H9 (cell line): ENCODE measurements around the gene GNB1L. TPM values are rescaled to one million over a fixed set of nuclear protein-coding genes. Genes with fewer than 3 reads are reported as not detected.

ENCODE experiments used
- DNase-seq: peaks from one replicate; pipeline ENCODE4 v3.0.0-alpha.2; 2017
- H2AFZ ChIP-seq: one replicate; pipeline ENCODE4 v1.6.1; 2013; ENCODE audit warnings: mild to moderate bottlenecking, low read length, control low read depth, moderate library complexity
- H2AK5ac ChIP-seq: 2 replicates; pipeline ENCODE4 v1.6.1; 2013; ENCODE audit warnings: low read length, control low read depth, mixed read lengths; ENCODE audit not compliant: insufficient read length
- H2BK120ac ChIP-seq: one replicate; pipeline ENCODE4 v1.6.1; 2013; ENCODE audit warnings: low read depth, mild to moderate bottlenecking, low read length, control low read depth, inconsistent platforms; ENCODE audit not compliant: poor library complexity, severe bottlenecking
- H2BK12ac ChIP-seq: 2 replicates; pipeline ENCODE4 v1.6.1; 2013; ENCODE audit warnings: low read length, control low read depth, mixed read lengths, low read depth; ENCODE audit not compliant: insufficient read length
- H2BK15ac ChIP-seq: 2 replicates; pipeline ENCODE4 v1.6.1; 2013; ENCODE audit warnings: low read depth, low read length, control low read depth
- H2BK20ac ChIP-seq: one replicate; pipeline ENCODE4 v1.6.1; 2013; ENCODE audit warnings: low read depth, mild to moderate bottlenecking, low read length, control low read depth, inconsistent platforms; ENCODE audit not compliant: poor library complexity, severe bottlenecking
- H2BK5ac ChIP-seq: 2 replicates; pipeline ENCODE4 v1.6.1; 2013; ENCODE audit warnings: low read length, control low read depth, mixed read lengths; ENCODE audit not compliant: insufficient read length
- H3K14ac ChIP-seq: 2 replicates; pipeline ENCODE4 v1.6.1; 2013; ENCODE audit warnings: low read length, control low read depth; ENCODE audit not compliant: insufficient read depth
- H3K18ac ChIP-seq: 2 replicates; pipeline ENCODE4 v1.6.1; 2013; ENCODE audit warnings: low read depth, mild to moderate bottlenecking, mixed read lengths, low read length, control low read depth; ENCODE audit not compliant: insufficient read length
- H3K23ac ChIP-seq: 2 replicates; pipeline ENCODE4 v1.6.1; 2013; ENCODE audit warnings: low read length, control low read depth, mixed read lengths, low read depth; ENCODE audit not compliant: insufficient read length
- H3K23me2 ChIP-seq: 2 replicates; pipeline ENCODE4 v1.6.1; 2013; ENCODE audit warnings: low read depth, mild to moderate bottlenecking, mixed read lengths, low read length, control low read depth; ENCODE audit not compliant: insufficient read length, poor library complexity, severe bottlenecking
- H3K27ac ChIP-seq: 2 replicates; pipeline ENCODE4 v1.5.1; 2013; ENCODE audit warnings: low read length, control low read depth, mixed read lengths, low read depth; ENCODE audit not compliant: insufficient read length
- H3K27me3 ChIP-seq: 2 replicates; pipeline ENCODE4 v1.6.1; 2013; ENCODE audit warnings: low read length, control low read depth, inconsistent platforms; ENCODE audit not compliant: insufficient read depth
- H3K4ac ChIP-seq: 2 replicates; pipeline ENCODE4 v1.6.1; 2013; ENCODE audit warnings: low read depth, mild to moderate bottlenecking, control low read depth, inconsistent platforms, low read length, moderate library complexity
- H3K4me1 ChIP-seq: 2 replicates; pipeline ENCODE4 v1.6.1; 2013; ENCODE audit warnings: low read length, control low read depth, inconsistent platforms; ENCODE audit not compliant: insufficient read depth
- H3K4me2 ChIP-seq: 2 replicates; pipeline ENCODE4 v1.6.1; 2013; ENCODE audit warnings: low read length, control low read depth, mixed read lengths; ENCODE audit not compliant: insufficient read length, insufficient read depth
- H3K56ac ChIP-seq: 2 replicates; pipeline ENCODE4 v1.6.1; 2013; ENCODE audit warnings: low read depth, mild to moderate bottlenecking, mixed read lengths, low read length, control low read depth; ENCODE audit not compliant: insufficient read length
- H3K79me1 ChIP-seq: 2 replicates; pipeline ENCODE4 v1.6.1; 2013; ENCODE audit warnings: low read depth, mild to moderate bottlenecking, moderate library complexity, low read length, control low read depth, inconsistent platforms; ENCODE audit not compliant: insufficient read depth, poor library complexity, severe bottlenecking
- H3K79me2 ChIP-seq: 2 replicates; pipeline ENCODE4 v1.6.1; 2013; ENCODE audit warnings: low read length, control low read depth, inconsistent platforms; ENCODE audit not compliant: insufficient read depth
- H3K9ac ChIP-seq: 2 replicates; pipeline ENCODE4 v1.6.1; 2013; ENCODE audit warnings: low read length, control low read depth, mixed read lengths; ENCODE audit not compliant: insufficient read length; ENCODE audit errors: extremely low read depth
- H3K9me3 ChIP-seq: one replicate; pipeline ENCODE4 v1.6.1; 2013; ENCODE audit warnings: low read depth, low read length, inconsistent platforms; ENCODE audit not compliant: control insufficient read depth
- H3T11ph ChIP-seq: one replicate; pipeline ENCODE4 v1.6.1; 2013; ENCODE audit warnings: mild to moderate bottlenecking, low read length, control low read depth, inconsistent platforms
- H4K20me1 ChIP-seq: one replicate; pipeline ENCODE4 v1.6.1; 2013; ENCODE audit not compliant: control insufficient read depth, insufficient read length, insufficient read depth
- H4K5ac ChIP-seq: 2 replicates; pipeline ENCODE4 v1.6.1; 2013; ENCODE audit warnings: low read depth, mild to moderate bottlenecking, mixed read lengths, low read length, control low read depth; ENCODE audit not compliant: insufficient read length
- H4K8ac ChIP-seq: replicated peaks from 2 replicates; pipeline ENCODE4 v1.6.1; 2013; ENCODE audit warnings: low read length, control low read depth, mixed read lengths, low read depth; ENCODE audit not compliant: insufficient read length
- H4K91ac ChIP-seq: 2 replicates; pipeline ENCODE4 v1.6.1; 2013; ENCODE audit warnings: low read depth, mild to moderate bottlenecking, moderate library complexity, mixed read lengths, low read length, control low read depth; ENCODE audit not compliant: insufficient read length
- H3K27ac Mint-ChIP-seq, 3 experiments: 2 replicates in 2 of 3; 3 replicates in 1 of 3; pipeline ENCODE4 v1.8.0; 2020 to 2021; ENCODE audit warnings: mixed read lengths in 3 of 3, mild to moderate bottlenecking in 1 of 3, moderate library complexity in 1 of 3
- H3K27me3 Mint-ChIP-seq: 2 replicates; pipeline ENCODE4 v1.8.0; 2021; ENCODE audit warnings: low read depth, mild to moderate bottlenecking, moderate library complexity, mixed read lengths
- H3K36me3 Mint-ChIP-seq, 3 experiments: 2 replicates in 2 of 3; 3 replicates in 1 of 3; pipeline ENCODE4 v1.8.0; 2020 to 2021; ENCODE audit warnings: low read depth in 3 of 3, mixed read lengths in 3 of 3; ENCODE audit not compliant: insufficient read depth in 1 of 3
- H3K4me1 Mint-ChIP-seq, 2 experiments: 2 replicates each; pipeline ENCODE4 v1.8.0; 2020; ENCODE audit warnings: mixed read lengths in 2 of 2
- H3K4me3 Mint-ChIP-seq, 2 experiments: 2 replicates in 1 of 2; 3 replicates in 1 of 2; pipeline ENCODE4 v1.8.0; 2020 to 2021; ENCODE audit warnings: mild to moderate bottlenecking in 2 of 2, mixed read lengths in 2 of 2, moderate library complexity in 1 of 2
- H3K9me3 Mint-ChIP-seq, 2 experiments: 2 replicates in 1 of 2; 3 replicates in 1 of 2; pipeline ENCODE4 v1.8.0; 2020; ENCODE audit warnings: mild to moderate bottlenecking in 2 of 2, mixed read lengths in 2 of 2, moderate library complexity in 1 of 2
- CTCF ChIP-seq: fragments of 200-600 bp; sonication (generic); conservative IDR thresholded peaks from 3 replicates; pipeline ENCODE4 v1.8.0; 2021; ENCODE audit warnings: antibody characterized with exemption, mild to moderate bottlenecking
- WGBS: extraction: QIAGEN DNeasy Blood & Tissue Kit; methylation state at CpG from one replicate; pipeline ENCODE4 v1.1.7; 2013; ENCODE audit warnings: missing lambda C conversion rate, low lambda C conversion rate, mixed read lengths; ENCODE audit not compliant: insufficient read length; ENCODE audit errors: extremely low coverage; 5-methylcytosine and 5-hydroxymethylcytosine counted together
- total RNA-seq: library from RNA; stranded (reverse); gene quantifications from 2 replicates; pipeline ENCODE4 v1.2.1, GENCODE V29; 2021

The GNB1L gene
- total RNA-seq, 1 experiment from 2014 or later: 22.4 TPM

DNA sequence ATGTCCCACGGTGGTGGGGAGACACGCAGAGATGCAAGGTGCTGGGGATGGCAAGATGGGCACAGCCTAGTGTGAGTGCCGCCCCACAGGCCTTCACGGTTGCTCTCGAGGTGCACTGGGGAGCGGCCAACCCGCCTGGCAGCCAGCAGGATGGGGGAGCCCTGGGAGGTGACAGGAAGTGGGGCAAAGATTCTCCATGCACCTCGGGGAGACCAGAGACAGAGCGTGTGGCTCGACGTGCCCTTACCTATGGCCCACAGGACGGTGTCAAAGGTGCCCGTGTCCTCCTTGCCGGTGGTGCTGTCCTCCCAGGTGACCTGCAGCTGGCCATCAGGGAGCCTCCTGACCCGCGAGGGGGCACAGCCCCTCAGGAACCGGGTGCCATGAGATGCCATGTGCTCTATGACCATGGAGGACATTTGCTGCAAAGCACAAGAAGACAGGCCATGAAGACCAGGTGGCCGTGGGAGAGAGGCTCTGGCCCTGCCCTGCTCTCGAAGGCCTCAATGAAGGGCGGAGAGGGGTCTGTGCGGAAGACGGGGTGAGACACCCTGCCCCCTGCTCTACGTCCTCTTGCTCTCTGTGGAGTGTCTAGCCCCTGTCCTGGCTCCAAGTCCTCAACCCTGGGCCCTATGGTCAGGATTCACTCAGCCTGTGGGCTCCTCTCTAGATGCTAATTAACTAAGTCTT, 40.6 kb upstream of the GNB1L start:
- Histone ChIP-seq H3K79me2 (no peaks in the 10 kb centered on the region), H3K14ac (no peak overlapping the region; the same call in 1 of the 2 replicates), H4K5ac (no peak overlapping the region), H3T11ph (no peak overlapping the region), H3K4me2 (no peak overlapping the region), H3K79me1 (no peaks in the 10 kb centered on the region), H2BK120ac (no peak overlapping the region), H4K20me1 (no peaks in the 10 kb centered on the region), H2AK5ac (no peak overlapping the region), H2BK20ac (no peak overlapping the region), H2BK12ac (no peak overlapping the region), H2AFZ (no peak overlapping the region), H3K23me2 (no peaks in the 10 kb centered on the region), H3K4ac (no peak overlapping the region), H3K27me3 (no peaks in the 10 kb centered on the region; the same call in 1 of the 2 replicates), H3K9ac (no peak overlapping the region), H3K9me3 (no peaks in the 10 kb centered on the region), H2BK15ac (no peak overlapping the region), H4K91ac (no peak overlapping the region), H3K56ac (no peak overlapping the region), H4K8ac (no peak overlapping the region), H3K27ac (no peak overlapping the region), H3K4me1 (peaks cover 5% of the 10 kb centered on the region; the same call in 1 of the 2 replicates), H2BK5ac (no peak overlapping the region), H3K23ac (no peak overlapping the region), H3K18ac (no peak overlapping the region)
- Mint-ChIP-seq H3K36me3 (peaks cover 2 to 7% (median 6%) of the 10 kb centered on the region in 3 experiments; a peak in 2 of 7 replicates), H3K27me3 (no peaks in the 10 kb centered on the region), H3K9me3 (no peaks in the 10 kb centered on the region), H3K27ac (peak overlapping the region in 1 of 3 experiments; percentile 53; a peak in 2 of 7 replicates), H3K4me1 (peaks cover 25% of the 10 kb centered on the region in 2 experiments), H3K4me3 (no peak overlapping the region)
- WGBS: no CpG with 5 or more reads among the region's 23 CpGs
- DNase-seq: no peak
- TF ChIP-seq CTCF: no peak
